K562 (cell line): Measurements from ENCODE around the gene CSTF1. TPM values are rescaled to one million over a fixed set of nuclear protein-coding genes. Genes with fewer than 3 reads are reported as not detected.

Experiments
- CBX1 ChIP-seq: sonication (generic); IDR thresholded peaks from 2 replicates; pipeline ENCODE4 v1.6.1; 2016; ENCODE audit warnings: antibody characterized with exemption, low read depth, mild to moderate bottlenecking
- CEBPZ ChIP-seq: fragments of 150-350 bp; IDR thresholded peaks from 2 replicates; pipeline ENCODE4 v1.6.1; 2014; ENCODE audit warnings: low read depth, mild to moderate bottlenecking, low read length, borderline replicate concordance
- CHD1 ChIP-seq: fragments of 200-600 bp; sonication (generic); IDR thresholded peaks from one replicate; pipeline ENCODE4 v1.6.1; 2012; ENCODE audit warnings: mild to moderate bottlenecking, moderate library complexity, low read length, inconsistent platforms
- CTBP1 ChIP-seq: fragments of 450-650 bp; IDR thresholded peaks from 2 replicates; pipeline ENCODE4 v1.6.1; 2016; ENCODE audit warnings: borderline replicate concordance
- DDX20 ChIP-seq: fragments of 450-650 bp; IDR thresholded peaks from 2 replicates; pipeline ENCODE4 v1.6.1; 2016; ENCODE audit warnings: missing genetic modification characterization, low read depth, mild to moderate bottlenecking, missing compliant biosample characterization, moderate library complexity
- ETS2 ChIP-seq: IDR thresholded peaks from 2 replicates; pipeline ENCODE4 v1.6.1; 2016; ENCODE audit warnings: borderline replicate concordance, missing genetic modification characterization, mild to moderate bottlenecking, moderate library complexity, missing compliant biosample characterization; ENCODE audit not compliant: poor library complexity, severe bottlenecking
- FOXJ3 ChIP-seq: sonication (generic); formaldehyde crosslinking; IDR thresholded peaks from 2 replicates; pipeline ENCODE4 v1.4.0; 2020; ENCODE audit warnings: mild to moderate bottlenecking, missing genetic modification reagents
- FOXK2 ChIP-seq, 2 experiments: fragments of 450-650 bp; IDR thresholded peaks in 1 of 2; conservative IDR thresholded peaks in 1 of 2; 2 replicates each; pipeline ENCODE4 v1.6.1; 2016; ENCODE audit warnings: low read depth in 2 of 2, mild to moderate bottlenecking in 1 of 2
- GABPA ChIP-seq: fragments of 200-800 bp; sonication (Bioruptor generic); conservative IDR thresholded peaks from 2 replicates; pipeline ENCODE4 v1.6.1; 2016; ENCODE audit warnings: low read depth, missing genetic modification characterization, missing compliant biosample characterization
- HMGN3 ChIP-seq: IDR thresholded peaks from 2 replicates; pipeline ENCODE4 v1.6.1; 2011; ENCODE audit warnings: borderline replicate concordance, low read depth, mild to moderate bottlenecking, mixed read lengths, low read length; ENCODE audit not compliant: insufficient read length; ENCODE audit errors: extremely low read depth
- MTA3 ChIP-seq: fragments of 450-650 bp; formaldehyde crosslinking; IDR thresholded peaks from 2 replicates; pipeline ENCODE4 v1.6.1; 2017; ENCODE audit warnings: mild to moderate bottlenecking, borderline replicate concordance
- PHB ChIP-seq: fragments of 250-450 bp; sonication (Bioruptor Pico); IDR thresholded peaks from 2 replicates; pipeline ENCODE4 v1.5.0; 2021
- SAFB2 ChIP-seq: fragments of 200-400 bp; formaldehyde crosslinking; IDR thresholded peaks from 2 replicates; pipeline ENCODE4 v1.6.1; 2018; ENCODE audit warnings: borderline replicate concordance, low read length, low read depth, moderate library complexity; ENCODE audit not compliant: severe bottlenecking
- SIRT6 ChIP-seq: IDR thresholded peaks from one replicate; pipeline ENCODE4 v1.6.1; 2012; ENCODE audit warnings: low read depth, mild to moderate bottlenecking, control low read depth, inconsistent platforms, low read length, moderate library complexity
- STAT5A ChIP-seq: IDR thresholded peaks from 2 replicates; pipeline ENCODE4 v1.6.1; 2012; ENCODE audit warnings: low read length, inconsistent platforms, borderline replicate concordance
- ZNF133 ChIP-seq: fragments of 250-450 bp; sonication (Bioruptor Pico); IDR thresholded peaks from 2 replicates; pipeline ENCODE4 v1.4.0; 2020; ENCODE audit warnings: mild to moderate bottlenecking
- ZNF354B ChIP-seq: fragments of 250-450 bp; sonication (Bioruptor Pico); IDR thresholded peaks from 2 replicates; pipeline ENCODE4 v1.4.0; 2020
- ZSCAN29 ChIP-seq: fragments of 450-650 bp; IDR thresholded peaks from 2 replicates; pipeline ENCODE4 v1.6.1; 2017
- polyA plus RNA-seq, 8 experiments: library from polyadenylated mRNA; depleted of rRNA in 4 of 8; stranded (reverse) in 5 of 8; unstranded in 3 of 8; fragments of >200 nt; fragmentation: Nextera tagmentation in 2 of 8; fragmentation: Illumina TruSeq in 1 of 8; extraction: Ambion mirVana in 2 of 8; extraction: Trizol in 1 of 8; gene quantifications; 2 replicates each; pipeline versions ENCODE4 v1.2.1 to v1.2.3, GENCODE V29; 2011 to 2014; ENCODE audit warnings: inconsistent platforms in 1 of 8, missing spikeins in 1 of 8
- total RNA-seq, 7 experiments: library from RNA; depleted of rRNA in 6 of 7; stranded (reverse); fragments of >200 nt in 6 of 7; fragmentation: Illumina TruSeq in 2 of 7; extraction: Trizol in 2 of 7; gene quantifications; 2 replicates each; pipeline versions ENCODE4 v1.2.1 to v1.2.3, GENCODE V29; 2011 to 2021; ENCODE audit warnings: low replicate concordance in 1 of 7
- TF ChIP-seq, protein P1 (sequence below): sonication (generic); formaldehyde crosslinking; IDR thresholded peaks from 2 replicates; pipeline ENCODE4 v1.8.1; 2023; ENCODE audit warnings: mild to moderate bottlenecking, missing genetic modification reagents
- TF ChIP-seq, protein P2 (sequence below): sonication (generic); formaldehyde crosslinking; IDR thresholded peaks from 2 replicates; pipeline ENCODE4 v1.8.1; 2023; ENCODE audit warnings: mild to moderate bottlenecking, missing genetic modification reagents

Gene CSTF1
- total and polyA plus RNA-seq, 9 of the 15 experiments (the other 6 are each of a cell fraction or from before 2014, with no cell fraction given): 30.8 to 110 (median 53.4) TPM

GRCh38 chr20:56429502-56429901, 37.1 kb downstream of the CSTF1 start (continued):
- TF ChIP-seq, protein P1, sequence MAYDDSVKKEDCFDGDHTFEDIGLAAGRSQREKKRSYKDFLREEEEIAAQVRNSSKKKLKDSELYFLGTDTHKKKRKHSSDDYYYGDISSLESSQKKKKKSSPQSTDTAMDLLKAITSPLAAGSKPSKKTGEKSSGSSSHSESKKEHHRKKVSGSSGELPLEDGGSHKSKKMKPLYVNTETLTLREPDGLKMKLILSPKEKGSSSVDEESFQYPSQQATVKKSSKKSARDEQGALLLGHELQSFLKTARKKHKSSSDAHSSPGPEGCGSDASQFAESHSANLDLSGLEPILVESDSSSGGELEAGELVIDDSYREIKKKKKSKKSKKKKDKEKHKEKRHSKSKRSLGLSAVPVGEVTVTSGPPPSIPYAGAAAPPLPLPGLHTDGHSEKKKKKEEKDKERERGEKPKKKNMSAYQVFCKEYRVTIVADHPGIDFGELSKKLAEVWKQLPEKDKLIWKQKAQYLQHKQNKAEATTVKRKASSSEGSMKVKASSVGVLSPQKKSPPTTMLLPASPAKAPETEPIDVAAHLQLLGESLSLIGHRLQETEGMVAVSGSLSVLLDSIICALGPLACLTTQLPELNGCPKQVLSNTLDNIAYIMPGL (CRISPR knock-in tag): no peak
- no peak for TF ChIP-seq DDX20 (tag)
- TF ChIP-seq ETS2: no peak
- TF ChIP-seq SAFB2: no peak
- TF ChIP-seq CEBPZ: no peak
- no peak for TF ChIP-seq HMGN3
- TF ChIP-seq CHD1: no peak
- TF ChIP-seq CBX1: no peak
- peak; percentile 30; the same call in 1 of the 2 replicates for TF ChIP-seq CTBP1
- no peak for TF ChIP-seq MTA3
- TF ChIP-seq FOXK2 (conservative IDR thresholded peaks at IDR 0.05 in 1 of 2, IDR thresholded peaks at IDR 0.05 in 1 of 2; ENCODE audit: low read depth in 2 of 2): no peak; a peak in 1 of 4 replicates
- peak; percentile 57; the same call in 1 of the 2 replicates for TF ChIP-seq STAT5A
- no peak for TF ChIP-seq SIRT6
- TF ChIP-seq ZNF354B (CRISPR knock-in tag): no peak
- no peak for TF ChIP-seq ZNF133
- TF ChIP-seq PHB (CRISPR knock-in tag): no peak
- TF ChIP-seq FOXJ3 (CRISPR knock-in tag): 0 out of 2 replicates have a peak, but pooled peaks have one; percentile 43
- no peak for TF ChIP-seq ZSCAN29
- peak; percentile 58 for TF ChIP-seq GABPA (tag)
- TF ChIP-seq, protein P2, sequence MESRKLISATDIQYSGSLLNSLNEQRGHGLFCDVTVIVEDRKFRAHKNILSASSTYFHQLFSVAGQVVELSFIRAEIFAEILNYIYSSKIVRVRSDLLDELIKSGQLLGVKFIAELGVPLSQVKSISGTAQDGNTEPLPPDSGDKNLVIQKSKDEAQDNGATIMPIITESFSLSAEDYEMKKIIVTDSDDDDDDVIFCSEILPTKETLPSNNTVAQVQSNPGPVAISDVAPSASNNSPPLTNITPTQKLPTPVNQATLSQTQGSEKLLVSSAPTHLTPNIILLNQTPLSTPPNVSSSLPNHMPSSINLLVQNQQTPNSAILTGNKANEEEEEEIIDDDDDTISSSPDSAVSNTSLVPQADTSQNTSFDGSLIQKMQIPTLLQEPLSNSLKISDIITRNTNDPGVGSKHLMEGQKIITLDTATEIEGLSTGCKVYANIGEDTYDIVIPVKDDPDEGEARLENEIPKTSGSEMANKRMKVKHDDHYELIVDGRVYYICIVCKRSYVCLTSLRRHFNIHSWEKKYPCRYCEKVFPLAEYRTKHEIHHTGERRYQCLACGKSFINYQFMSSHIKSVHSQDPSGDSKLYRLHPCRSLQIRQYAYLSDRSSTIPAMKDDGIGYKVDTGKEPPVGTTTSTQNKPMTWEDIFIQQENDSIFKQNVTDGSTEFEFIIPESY (CRISPR knock-in tag): no peak
